ENCODE results near the gene CRACR2A. TPM values are rescaled to one million over a fixed set of nuclear protein-coding genes. Genes with fewer than 3 reads are reported as not detected.

The CRACR2A gene
- total RNA-seq, 6 donors from 2014 or later: 5.5 to 19.9 (median 7.2) TPM

DNA sequence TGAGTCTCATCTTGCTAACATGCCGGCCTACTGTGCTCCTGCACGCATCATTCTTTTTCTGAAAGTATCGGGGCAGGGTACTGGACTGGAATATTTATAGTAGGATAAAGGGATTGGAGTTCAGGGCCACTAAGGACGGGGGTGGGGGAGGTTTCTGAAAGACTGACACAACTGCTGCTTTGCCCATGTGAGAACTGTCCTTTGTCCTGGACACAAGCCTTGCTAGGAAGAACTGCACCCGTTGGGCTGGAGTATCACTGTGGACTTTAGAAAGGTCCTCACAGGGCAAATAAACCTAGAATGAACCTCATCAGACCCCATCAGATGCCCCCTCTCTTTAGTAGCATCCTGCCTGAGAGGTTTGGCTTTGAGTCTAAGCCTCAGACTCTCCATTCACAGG lies 174.4 kb downstream of the CRACR2A start:
- H3K4me3 ChIP-seq: no peak overlapping the region
- WGBS, 2 donors: 75 to 79% methylated on average over 5 of the region's 5 CpGs
- TF ChIP-seq, protein P1, sequence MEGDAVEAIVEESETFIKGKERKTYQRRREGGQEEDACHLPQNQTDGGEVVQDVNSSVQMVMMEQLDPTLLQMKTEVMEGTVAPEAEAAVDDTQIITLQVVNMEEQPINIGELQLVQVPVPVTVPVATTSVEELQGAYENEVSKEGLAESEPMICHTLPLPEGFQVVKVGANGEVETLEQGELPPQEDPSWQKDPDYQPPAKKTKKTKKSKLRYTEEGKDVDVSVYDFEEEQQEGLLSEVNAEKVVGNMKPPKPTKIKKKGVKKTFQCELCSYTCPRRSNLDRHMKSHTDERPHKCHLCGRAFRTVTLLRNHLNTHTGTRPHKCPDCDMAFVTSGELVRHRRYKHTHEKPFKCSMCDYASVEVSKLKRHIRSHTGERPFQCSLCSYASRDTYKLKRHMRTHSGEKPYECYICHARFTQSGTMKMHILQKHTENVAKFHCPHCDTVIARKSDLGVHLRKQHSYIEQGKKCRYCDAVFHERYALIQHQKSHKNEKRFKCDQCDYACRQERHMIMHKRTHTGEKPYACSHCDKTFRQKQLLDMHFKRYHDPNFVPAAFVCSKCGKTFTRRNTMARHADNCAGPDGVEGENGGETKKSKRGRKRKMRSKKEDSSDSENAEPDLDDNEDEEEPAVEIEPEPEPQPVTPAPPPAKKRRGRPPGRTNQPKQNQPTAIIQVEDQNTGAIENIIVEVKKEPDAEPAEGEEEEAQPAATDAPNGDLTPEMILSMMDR (IDR thresholded peaks at IDR 0.05): no peak
- TF ChIP-seq EP300 (IDR thresholded peaks at IDR 0.05): no peak
- TF ChIP-seq POLR2AphosphoS5 (IDR thresholded peaks at IDR 0.05): no peak
- no peak for TF ChIP-seq POLR2A (IDR thresholded peaks at IDR 0.05)
- peaks cover 0 to under 1% (median 0%) of the 10 kb centered on the region in 4 donors for H3K9me3 ChIP-seq
- no peaks in the 10 kb centered on the region for H3K4me1 ChIP-seq
- no peak for ATAC-seq (ENCODE audit: low FRiP score in 2 of 2)
- DNase-seq: no peak
- H3K36me3 ChIP-seq: no peaks in the 10 kb centered on the region
- H3K27ac ChIP-seq: no peak overlapping the region
- no peaks in the 10 kb centered on the region for H3K27me3 ChIP-seq

GRCh38 chr12:3576891-3577290 lies 176.0 kb downstream of the CRACR2A start:
- TF ChIP-seq, protein P1 (IDR thresholded peaks at IDR 0.05): no peak
- TF ChIP-seq POLR2A (IDR thresholded peaks at IDR 0.05) (no peak), EP300 (IDR thresholded peaks at IDR 0.05) (no peak), POLR2AphosphoS5 (IDR thresholded peaks at IDR 0.05) (no peak)

GRCh38 chr12:3574986-3575385 lies 177.9 kb downstream of the CRACR2A start:
- 81 to 85% methylated on average over 7 of the region's 7 CpGs for WGBS, 2 donors
- no peaks in the 10 kb centered on the region for H3K27me3 ChIP-seq
- H3K4me3 ChIP-seq: no peak overlapping the region
- ATAC-seq (ENCODE audit: low FRiP score in 2 of 2) (no peak), DNase-seq (no peak)
- H3K4me1 ChIP-seq: no peaks in the 10 kb centered on the region
- no peaks in the 10 kb centered on the region for H3K36me3 ChIP-seq
- TF ChIP-seq, protein P1 (IDR thresholded peaks at IDR 0.05): no peak
- TF ChIP-seq POLR2AphosphoS5 (IDR thresholded peaks at IDR 0.05) (no peak), EP300 (IDR thresholded peaks at IDR 0.05) (no peak), POLR2A (IDR thresholded peaks at IDR 0.05) (no peak)
- no peaks in the 10 kb centered on the region for H3K9me3 ChIP-seq
- H3K27ac ChIP-seq: no peak overlapping the region

More at GRCh38 chr12:3576891-3577290, 176.0 kb downstream of the CRACR2A start:
- no peaks in the 10 kb centered on the region for H3K9me3 ChIP-seq
- 86 to 92% methylated on average over 4 to 9 of the region's 9 CpGs for WGBS, 2 donors
- H3K36me3 ChIP-seq: no peaks in the 10 kb centered on the region
- no peaks in the 10 kb centered on the region for H3K27me3 ChIP-seq
- DNase-seq: peak in 1 of 2 donors; percentile 56
- H3K27ac ChIP-seq: no peak overlapping the region
- no peaks in the 10 kb centered on the region for H3K4me1 ChIP-seq
- H3K4me3 ChIP-seq: no peak overlapping the region
- peak in 1 of 2 donors; percentile 24 for ATAC-seq (ENCODE audit: low FRiP score in 2 of 2)

DNA sequence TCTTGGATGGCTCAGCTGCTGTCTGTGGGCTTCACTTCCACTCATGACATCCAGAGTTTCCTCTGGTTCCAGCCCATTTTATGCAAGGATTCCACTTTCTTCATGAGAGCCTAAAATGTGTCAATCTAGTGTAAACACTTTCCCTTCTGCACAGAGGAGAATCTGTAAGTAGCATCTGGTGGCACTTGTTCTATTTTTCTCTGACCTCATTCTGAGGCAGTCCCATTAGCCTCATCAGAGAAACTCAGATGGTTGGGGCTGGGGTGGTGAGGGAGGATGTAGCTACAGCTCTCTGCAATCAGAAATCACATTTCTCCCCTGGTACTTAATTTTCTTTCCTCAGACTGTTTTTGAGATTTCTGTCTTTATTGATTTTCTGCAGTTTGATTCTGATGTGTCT lies 180.3 kb downstream of the CRACR2A start:
- Histone ChIP-seq H3K36me3 (no peaks in the 10 kb centered on the region), H3K4me3 (no peak overlapping the region), H3K9me3 (no peaks in the 10 kb centered on the region), H3K27me3 (no peaks in the 10 kb centered on the region), H3K27ac (no peak overlapping the region), H3K4me1 (no peaks in the 10 kb centered on the region)
- ATAC-seq (ENCODE audit: low FRiP score in 2 of 2) (no peak), DNase-seq (no peak)
- TF ChIP-seq POLR2A (IDR thresholded peaks at IDR 0.05): no peak
- no peak for TF ChIP-seq POLR2AphosphoS5 (IDR thresholded peaks at IDR 0.05)
- no peak for TF ChIP-seq EP300 (IDR thresholded peaks at IDR 0.05)
- TF ChIP-seq, protein P1 (IDR thresholded peaks at IDR 0.05): no peak

GRCh38 chr12:3571724-3572123 lies 181.2 kb downstream of the CRACR2A start:
- no peak for TF ChIP-seq POLR2AphosphoS5 (IDR thresholded peaks at IDR 0.05)
- TF ChIP-seq, protein P1 (IDR thresholded peaks at IDR 0.05): no peak
- no peak for TF ChIP-seq POLR2A (IDR thresholded peaks at IDR 0.05)
- TF ChIP-seq EP300 (IDR thresholded peaks at IDR 0.05): no peak
- H3K4me3 ChIP-seq: no peak overlapping the region
- H3K27me3 ChIP-seq: no peaks in the 10 kb centered on the region
- H3K27ac ChIP-seq: no peak overlapping the region
- ATAC-seq (ENCODE audit: low FRiP score in 2 of 2) (no peak), DNase-seq (no peak)
- H3K4me1 ChIP-seq: no peaks in the 10 kb centered on the region
- H3K9me3 ChIP-seq: no peaks in the 10 kb centered on the region
- H3K36me3 ChIP-seq: no peaks in the 10 kb centered on the region

Measured in upper lobe of left lung (tissue), 6 donors.